HEK293 (cell line): ENCODE results near the gene PIGH.

Experiments
- CTCF ChIA-PET: fragments of 350-600 bp; formaldehyde crosslinking; extraction: SDS; loops from one replicate; lab custom pipeline; 2021; ENCODE audit warnings: antibody characterized with exemption; lab: Yijun Ruan, JAX
- POLR2A ChIA-PET: fragments of 300-600 bp; formaldehyde crosslinking; extraction: SDS; loops from one replicate; lab custom pipeline; 2020; ENCODE audit warnings: antibody characterized with exemption, inconsistent platforms; lab: Yijun Ruan, JAX
- H3K27ac ChIP-seq: fragments of 200-500 bp; sonication (Bioruptor generic); 2 replicates; pipeline ENCODE4 v1.5.1; 2014; ENCODE audit warnings: low read depth, low read length, control low read depth, inconsistent platforms; ENCODE audit errors: extremely low read depth
- H3K36me3 ChIP-seq, 2 experiments: fragments of 200-500 bp in 1 of 2; sonication (Bioruptor generic) in 1 of 2; 1 replicate in 1 of 2; 2 replicates in 1 of 2; pipeline ENCODE4 v1.5.1; 2014 to 2017; ENCODE audit warnings: inconsistent platforms in 2 of 2, low read length in 2 of 2; ENCODE audit not compliant: control insufficient read depth in 2 of 2, insufficient read depth in 1 of 2
- H3K4me1 ChIP-seq: fragments of 200-500 bp; sonication (Bioruptor generic); 2 replicates; pipeline ENCODE4 v1.5.1; 2014; ENCODE audit warnings: mild to moderate bottlenecking, low read length, inconsistent platforms; ENCODE audit not compliant: control insufficient read depth, insufficient read depth
- H3K4me3 ChIP-seq: 2 replicates; pipeline ENCODE4 v1.5.1; 2011; ENCODE audit warnings: low read depth, mild to moderate bottlenecking, control low read depth, low read length, moderate library complexity
- H3K9me3 ChIP-seq: fragments of 200-500 bp; sonication (Bioruptor generic); 2 replicates; pipeline ENCODE4 v1.5.1; 2014; ENCODE audit warnings: low read depth, low read length, inconsistent platforms; ENCODE audit not compliant: control insufficient read depth, insufficient read depth
- ATF2 ChIP-seq: fragments of 450-650 bp; formaldehyde crosslinking; IDR thresholded peaks from 2 replicates; pipeline ENCODE4 v1.5.1; 2016; ENCODE audit warnings: missing biosample characterization, missing genetic modification characterization, low read depth
- BCL6B ChIP-seq: fragments of 450-650 bp; formaldehyde crosslinking; IDR thresholded peaks from 2 replicates; pipeline ENCODE4 v1.5.1; 2017; ENCODE audit warnings: missing biosample characterization, missing genetic modification characterization
- CTCF ChIP-seq: fragments of 450-650 bp; formaldehyde crosslinking; IDR thresholded peaks from 2 replicates; pipeline ENCODE4 v1.5.1; 2016; ENCODE audit warnings: missing biosample characterization, missing genetic modification characterization
- HOXD13 ChIP-seq: sonication (generic); formaldehyde crosslinking; IDR thresholded peaks from 2 replicates; pipeline ENCODE4 v1.8.0; 2022; ENCODE audit warnings: missing genetic modification reagents, borderline replicate concordance
- KLF16 ChIP-seq: fragments of 450-650 bp; formaldehyde crosslinking; IDR thresholded peaks from 2 replicates; pipeline ENCODE4 v1.5.1; 2017; ENCODE audit warnings: missing biosample characterization, missing genetic modification characterization
- RBAK ChIP-seq: fragments of 450-650 bp; formaldehyde crosslinking; IDR thresholded peaks from 2 replicates; pipeline ENCODE4 v1.5.1; 2016; ENCODE audit warnings: missing biosample characterization, missing genetic modification characterization
- SP7 ChIP-seq: fragments of 450-650 bp; formaldehyde crosslinking; IDR thresholded peaks from 2 replicates; pipeline ENCODE4 v1.5.1; 2016; ENCODE audit warnings: missing biosample characterization, missing genetic modification characterization
- ZBTB48 ChIP-seq: fragments of 450-650 bp; formaldehyde crosslinking; IDR thresholded peaks from 2 replicates; pipeline ENCODE4 v1.5.1; 2016; ENCODE audit warnings: missing biosample characterization, missing genetic modification characterization
- ZFP3 ChIP-seq: fragments of 450-650 bp; formaldehyde crosslinking; IDR thresholded peaks from 2 replicates; pipeline ENCODE4 v1.5.1; 2016; ENCODE audit warnings: low read depth, missing biosample characterization, missing genetic modification characterization
- ZNF132 ChIP-seq: fragments of 450-650 bp; formaldehyde crosslinking; IDR thresholded peaks from 2 replicates; pipeline ENCODE4 v1.5.1; 2017; ENCODE audit warnings: missing biosample characterization, missing genetic modification characterization, borderline replicate concordance
- ZNF133 ChIP-seq: fragments of 450-650 bp; formaldehyde crosslinking; IDR thresholded peaks from 2 replicates; pipeline ENCODE4 v1.5.1; 2016; ENCODE audit warnings: missing biosample characterization, missing genetic modification characterization
- ZNF146 ChIP-seq: fragments of 450-650 bp; formaldehyde crosslinking; IDR thresholded peaks from 2 replicates; pipeline ENCODE4 v1.5.1; 2016; ENCODE audit warnings: missing biosample characterization, missing genetic modification characterization
- ZNF155 ChIP-seq: fragments of 450-650 bp; formaldehyde crosslinking; IDR thresholded peaks from 2 replicates; pipeline ENCODE4 v1.5.1; 2016; ENCODE audit warnings: missing biosample characterization, missing genetic modification characterization
- ZNF16 ChIP-seq: fragments of 450-650 bp; formaldehyde crosslinking; IDR thresholded peaks from 2 replicates; pipeline ENCODE4 v1.5.1; 2016; ENCODE audit warnings: low read depth, missing biosample characterization, missing genetic modification characterization
- ZNF214 ChIP-seq: fragments of 450-650 bp; formaldehyde crosslinking; IDR thresholded peaks from 2 replicates; pipeline ENCODE4 v1.5.1; 2017; ENCODE audit warnings: missing biosample characterization, mild to moderate bottlenecking, missing genetic modification characterization, borderline replicate concordance
- ZNF223 ChIP-seq: fragments of 450-650 bp; formaldehyde crosslinking; IDR thresholded peaks from 2 replicates; pipeline ENCODE4 v1.5.1; 2016; ENCODE audit warnings: missing biosample characterization, missing genetic modification characterization
- ZNF292 ChIP-seq: fragments of 450-650 bp; formaldehyde crosslinking; IDR thresholded peaks from 2 replicates; pipeline ENCODE4 v1.5.1; 2016; ENCODE audit warnings: low read depth, missing biosample characterization, missing genetic modification characterization, borderline replicate concordance
- ZNF404 ChIP-seq: fragments of 450-650 bp; formaldehyde crosslinking; IDR thresholded peaks from 2 replicates; pipeline ENCODE4 v1.5.1; 2017; ENCODE audit warnings: missing biosample characterization, missing genetic modification characterization
- ZNF514 ChIP-seq: fragments of 450-650 bp; formaldehyde crosslinking; IDR thresholded peaks from 2 replicates; pipeline ENCODE4 v1.5.1; 2016; ENCODE audit warnings: missing biosample characterization, missing genetic modification characterization
- ZNF521 ChIP-seq: fragments of 450-650 bp; formaldehyde crosslinking; IDR thresholded peaks from 2 replicates; pipeline ENCODE4 v1.5.1; 2017; ENCODE audit warnings: missing biosample characterization, mild to moderate bottlenecking, missing genetic modification characterization
- ZNF600 ChIP-seq: fragments of 450-650 bp; formaldehyde crosslinking; IDR thresholded peaks from 2 replicates; pipeline ENCODE4 v1.5.1; 2016; ENCODE audit warnings: missing biosample characterization, missing genetic modification characterization
- ZNF677 ChIP-seq: fragments of 450-650 bp; IDR thresholded peaks from 2 replicates; pipeline ENCODE4 v1.5.0; 2018; ENCODE audit warnings: missing biosample characterization, mild to moderate bottlenecking, missing genetic modification characterization, moderate library complexity
- ZNF830 ChIP-seq: fragments of 450-650 bp; IDR thresholded peaks from 2 replicates; pipeline ENCODE4 v1.5.0; 2018; ENCODE audit warnings: missing biosample characterization, missing genetic modification characterization, low read depth, mild to moderate bottlenecking, moderate library complexity
- ZNF843 ChIP-seq: fragments of 450-650 bp; formaldehyde crosslinking; IDR thresholded peaks from 2 replicates; pipeline ENCODE4 v1.5.1; 2016; ENCODE audit warnings: missing biosample characterization, missing genetic modification characterization
- TF ChIP-seq, protein P1 (sequence below): fragments of 450-650 bp; formaldehyde crosslinking; IDR thresholded peaks from 2 replicates; pipeline ENCODE4; 2016; ENCODE audit warnings: missing biosample characterization, missing genetic modification characterization

Gene PIGH

DNA sequence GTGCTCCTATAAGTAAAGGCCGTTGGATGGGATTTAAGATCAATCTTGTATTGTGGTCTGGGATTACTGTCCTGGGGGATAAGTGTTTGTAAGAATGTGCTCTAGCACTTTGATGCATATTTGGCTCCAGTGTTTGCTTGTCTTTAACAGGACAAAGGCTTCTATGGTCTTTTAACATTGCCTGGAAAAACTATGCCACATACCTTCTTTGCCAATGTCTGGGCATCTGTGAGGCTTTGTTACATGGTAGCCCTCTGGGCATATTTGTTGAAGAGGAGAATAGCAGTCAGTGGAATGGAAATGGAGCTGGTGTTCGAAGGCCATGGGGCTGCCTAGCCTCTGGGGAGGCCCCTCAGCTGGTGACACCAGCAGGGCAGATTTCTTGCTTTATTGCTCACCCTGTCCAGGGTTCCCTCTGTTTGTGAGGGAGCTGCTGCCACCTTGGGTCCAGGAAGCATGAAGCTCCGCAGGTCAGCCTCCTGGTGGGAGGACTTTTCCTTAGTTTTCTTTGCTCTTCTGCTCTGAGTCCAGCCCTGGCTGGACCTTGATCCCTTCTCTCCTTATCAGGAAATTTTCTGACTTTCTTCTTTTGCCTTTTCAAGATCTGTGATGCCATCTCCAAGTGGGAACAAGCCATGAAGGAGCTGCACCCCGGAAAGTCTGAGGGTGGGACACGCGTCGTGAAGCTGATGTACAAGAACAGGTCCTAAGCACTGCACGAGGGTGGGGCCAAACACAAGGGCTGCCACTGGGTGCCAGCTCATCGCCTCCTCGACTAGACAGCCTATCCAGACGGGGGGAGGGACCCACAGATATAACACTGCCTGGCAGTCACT, 19.5 kb downstream of the PIGH start:
- Histone ChIP-seq H3K36me3 (peaks cover 0 to 85% of the 10 kb centered on the region in 2 experiments; a peak in 2 of 3 replicates), H3K9me3 (no peaks in the 10 kb centered on the region), H3K4me1 (no peaks in the 10 kb centered on the region)
- CTCF ChIA-PET, result interaction anchor here (0.6 to 8.8 kb wide), 8 partner anchors 9 to 153 kb away, joined by 3 to 131 read pairs (median 26); partner anchors contain the start of genes PIGH and RDH12
- POLR2A ChIA-PET, result no interaction called here
- TF ChIP-seq CTCF (tag by site-specific recombination) (no peak), ZNF514 (no peak), ZNF600 (no peak), ZNF404 (tag by site-specific recombination) (no peak), ZNF133 (no peak), ZFP3 (tag by site-specific recombination) (no peak), ZNF214 (no peak), ZNF16 (tag by site-specific recombination) (no peak), RBAK (no peak), ZBTB48 (no peak), BCL6B (no peak), ZNF223 (tag by site-specific recombination) (no peak), ZNF843 (no peak), SP7 (tag by site-specific recombination) (no peak), ZNF521 (tag by site-specific recombination) (no peak), ZNF146 (no peak), ATF2 (tag by site-specific recombination) (no peak), KLF16 (no peak)
- TF ChIP-seq, all 188 proteins: peak for 0
- H3K4me3 ChIP-seq, result no peak overlapping the region
- no peak overlapping the region for H3K27ac ChIP-seq

GRCh38 chr14:67579636-67580035, 20.4 kb downstream of the PIGH start:
- H3K36me3 ChIP-seq, result peaks cover 0 to 86% of the 10 kb centered on the region in 2 experiments; a peak in 2 of 3 replicates
- H3K27ac ChIP-seq, result no peak overlapping the region
- ChIA-PET POLR2A (no interaction called here), CTCF (interaction anchor here (0.6 to 8.8 kb wide), 9 partner anchors 8 to 492 kb away, joined by 3 to 57 read pairs (median 4); no protein-coding TSS in a partner anchor)
- no peaks in the 10 kb centered on the region for H3K9me3 ChIP-seq
- H3K4me1 ChIP-seq, result no peaks in the 10 kb centered on the region
- no peak overlapping the region for H3K4me3 ChIP-seq
- TF ChIP-seq ZNF830 (tag by site-specific recombination) (no peak), ZNF132 (no peak), ZNF292 (tag by site-specific recombination) (no peak), HOXD13 (no peak), ATF2 (tag by site-specific recombination) (no peak), ZNF155 (tag by site-specific recombination) (no peak), ZFP3 (tag by site-specific recombination) (no peak), ZNF677 (tag by site-specific recombination) (no peak)
- TF ChIP-seq, protein P1, sequence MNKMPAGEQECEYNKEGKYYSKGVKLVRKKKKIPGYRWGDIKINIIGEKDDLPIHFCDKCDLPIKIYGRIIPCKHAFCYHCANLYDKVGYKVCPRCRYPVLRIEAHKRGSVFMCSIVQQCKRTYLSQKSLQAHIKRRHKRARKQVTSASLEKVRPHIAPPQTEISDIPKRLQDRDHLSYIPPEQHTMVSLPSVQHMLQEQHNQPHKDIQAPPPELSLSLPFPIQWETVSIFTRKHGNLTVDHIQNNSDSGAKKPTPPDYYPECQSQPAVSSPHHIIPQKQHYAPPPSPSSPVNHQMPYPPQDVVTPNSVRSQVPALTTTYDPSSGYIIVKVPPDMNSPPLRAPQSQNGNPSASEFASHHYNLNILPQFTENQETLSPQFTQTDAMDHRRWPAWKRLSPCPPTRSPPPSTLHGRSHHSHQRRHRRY, result no peak
